Left kidney (tissue), 8 donors: Measurements from ENCODE around the gene MYLIP. TPM values are rescaled to one million over a fixed set of nuclear protein-coding genes. Genes with fewer than 3 reads are reported as not detected.

Experiments used
- DNase-seq: peaks from one replicate; pipeline ENCODE4 v3.0.0-alpha.2; 2013
- long read RNA-seq, 8 donors: transcript quantifications; one replicate each; lab custom pipeline, GENCODE V29; 2026
- polyA plus RNA-seq: library from polyadenylated mRNA; unstranded; fragments of 120-200 nt; gene quantifications from one replicate; pipeline ENCODE4 v1.2.1, GENCODE V29; 2013; ENCODE audit not compliant: insufficient read length

Gene MYLIP
- polyA plus RNA-seq = 48.9 TPM
- long read RNA-seq, donor 1, partial matches to known transcripts = 7 of 10 reads
- long read RNA-seq, donor 1, other reads (novel, unspliced or antisense) = 0 of 10 reads
- long read RNA-seq, donor 2, transcript MYLIP-202 (7 exons, 1,666 nt) = major isoform, 6 of 6 reads
- long read RNA-seq, donor 2, partial matches to known transcripts = 0 of 6 reads
- long read RNA-seq, donor 2, other reads (novel, unspliced or antisense) = 0 of 6 reads
- long read RNA-seq, donor 3, partial matches to known transcripts = 0 of 4 reads
- long read RNA-seq, donor 3, other reads (novel, unspliced or antisense) = 0 of 4 reads
- long read RNA-seq, donor 4 = 0 reads
- long read RNA-seq, donor 5, transcript MYLIP-202 (7 exons, 1,666 nt) = major isoform, 6 of 19 reads
- long read RNA-seq, donor 5, partial matches to known transcripts = 13 of 19 reads
- long read RNA-seq, donor 5, other reads (novel, unspliced or antisense) = 0 of 19 reads
- long read RNA-seq, donor 6, partial matches to known transcripts = 0 of 2 reads
- long read RNA-seq, donor 6, other reads (novel, unspliced or antisense) = 0 of 2 reads
- long read RNA-seq, donor 7, transcript MYLIP-202 (7 exons, 1,666 nt) = major isoform, 13 of 19 reads
- long read RNA-seq, donor 7, partial matches to known transcripts = 6 of 19 reads
- long read RNA-seq, donor 7, other reads (novel, unspliced or antisense) = 0 of 19 reads
- long read RNA-seq, donor 8, partial matches to known transcripts = 0 of 4 reads
- long read RNA-seq, donor 8, other reads (novel, unspliced or antisense) = 0 of 4 reads

- peak; percentile 97 for DNase-seq
Observed at GRCh38 chr6:16128759-16129622, at the start of gene MYLIP. Gene MYLIP, plus strand, starts transcription at chr6:16129086. Its CDS starts 237 bp downstream, at chr6:16129323.

- DNase-seq = no peak
Observed at GRCh38 chr6:16079354-16079753, 49.5 kb upstream of the MYLIP start.

GRCh38 chr6:16080204-16080603, 48.7 kb upstream of the MYLIP start:
- no peak for DNase-seq

GRCh38 chr6:16081326-16081725, 47.6 kb upstream of the MYLIP start:
- no peak for DNase-seq

- DNase-seq = no peak
Observed at GRCh38 chr6:16082361-16082760, 46.5 kb upstream of the MYLIP start.

GRCh38 chr6:16086965-16087364, 41.9 kb upstream of the MYLIP start:
- DNase-seq = no peak

- no peak for DNase-seq
Observed at GRCh38 chr6:16087386-16087785, 41.5 kb upstream of the MYLIP start.

GRCh38 chr6:16088409-16088808, 40.5 kb upstream of the MYLIP start:
- no peak for DNase-seq

- no peak for DNase-seq
Observed at GRCh38 chr6:16089232-16090062, 39.4 kb upstream of the MYLIP start.

- no peak for DNase-seq
Observed at GRCh38 chr6:16090452-16090851, 38.4 kb upstream of the MYLIP start.

- DNase-seq = no peak
Observed at GRCh38 chr6:16090920-16091319, 38.0 kb upstream of the MYLIP start.

GRCh38 chr6:16092140-16092539, 36.7 kb upstream of the MYLIP start:
- no peak for DNase-seq

- no peak for DNase-seq
Observed at GRCh38 chr6:16092990-16093389, 35.9 kb upstream of the MYLIP start.

GRCh38 chr6:16095180-16095579, 33.7 kb upstream of the MYLIP start:
- no peak for DNase-seq

GRCh38 chr6:16097382-16098171, 31.3 kb upstream of the MYLIP start:
- DNase-seq = no peak

GRCh38 chr6:16098211-16098610, 30.7 kb upstream of the MYLIP start:
- DNase-seq = no peak

GRCh38 chr6:16102208-16102607, 26.7 kb upstream of the MYLIP start:
- DNase-seq = no peak

- DNase-seq = peak; percentile 42
Observed at GRCh38 chr6:16103722-16104121, 25.2 kb upstream of the MYLIP start.

- no peak for DNase-seq
Observed at GRCh38 chr6:16104624-16105433, 24.1 kb upstream of the MYLIP start.

- no peak for DNase-seq
Observed at GRCh38 chr6:16105854-16106253, 23.0 kb upstream of the MYLIP start.
